Body of pancreas (tissue), 4 donors: ENCODE measurements around the gene SUPT3H.

ENCODE experiments used
- CTCF ChIP-seq, 7 experiments: fragments of 450-650 bp in 4 of 7; fragments of 200-600 bp in 3 of 7; sonication (generic) in 3 of 7; IDR thresholded peaks; one replicate each; pipeline ENCODE4 v1.5.1; 2016 to 2019; ENCODE audit warnings: antibody characterized with exemption in 7 of 7
- POLR2A ChIP-seq, 3 donors: fragments of 450-650 bp; IDR thresholded peaks; one replicate each; pipeline ENCODE4 v1.6.1; 2016; ENCODE audit warnings: antibody characterized with exemption in 3 of 3, mild to moderate bottlenecking in 2 of 3

GRCh38 chr6:45353654-45354053 lies 24.1 kb downstream of the SUPT3H start:
- TF ChIP-seq CTCF (IDR thresholded peaks at IDR 0.05) (no peak), POLR2A (IDR thresholded peaks at IDR 0.05) (no peak)
